GM18909 (cell line): ENCODE measurements around the gene MFN2.
"Not testable (repeated sequence)": the region's sequence is repeated elsewhere in the genome, so short reads cannot be mapped to it uniquely, and the experiment has no call there.

Experiments used
- ATAC-seq: cut with Tn5 transposase; IDR thresholded peaks from one replicate; pipeline ENCODE4 v1.9.1; 2021; ENCODE audit warnings: mild to moderate bottlenecking; ENCODE audit not compliant: unreplicated experiment, poor library complexity

The MFN2 gene

DNA sequence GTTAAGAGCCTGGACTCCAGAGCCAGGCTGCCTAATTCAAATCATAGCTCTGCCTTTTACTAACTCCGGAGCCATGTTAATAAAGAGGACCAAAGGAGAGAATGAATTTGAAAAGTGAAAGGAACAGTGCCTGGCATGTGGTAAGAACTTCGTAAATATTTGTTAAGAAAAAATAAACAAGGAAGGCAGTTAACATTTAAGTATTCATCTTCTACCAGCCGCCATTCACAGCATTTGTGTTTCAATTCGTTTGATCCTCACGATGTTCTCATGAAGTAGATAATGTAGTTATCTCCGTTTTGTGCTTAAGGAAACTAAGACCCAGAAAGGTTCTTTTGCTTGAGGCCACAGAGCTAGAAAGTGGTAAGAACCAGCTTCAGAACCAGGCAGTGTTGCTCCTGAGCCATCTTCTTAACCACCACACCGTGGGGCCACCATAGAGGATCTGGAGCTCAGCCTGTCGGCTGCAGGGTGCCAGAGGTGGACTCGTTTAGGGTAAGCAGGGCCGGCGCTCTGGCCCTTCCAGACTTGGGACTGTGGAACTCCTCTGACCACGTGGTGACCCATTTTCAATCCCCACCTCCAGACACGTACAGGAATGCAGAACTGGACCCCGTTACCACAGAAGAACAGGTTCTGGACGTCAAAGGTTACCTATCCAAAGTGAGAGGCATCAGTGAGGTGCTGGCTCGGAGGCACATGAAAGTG lies 11.9 kb downstream of the MFN2 start:
- ATAC-seq = no peak

DNA sequence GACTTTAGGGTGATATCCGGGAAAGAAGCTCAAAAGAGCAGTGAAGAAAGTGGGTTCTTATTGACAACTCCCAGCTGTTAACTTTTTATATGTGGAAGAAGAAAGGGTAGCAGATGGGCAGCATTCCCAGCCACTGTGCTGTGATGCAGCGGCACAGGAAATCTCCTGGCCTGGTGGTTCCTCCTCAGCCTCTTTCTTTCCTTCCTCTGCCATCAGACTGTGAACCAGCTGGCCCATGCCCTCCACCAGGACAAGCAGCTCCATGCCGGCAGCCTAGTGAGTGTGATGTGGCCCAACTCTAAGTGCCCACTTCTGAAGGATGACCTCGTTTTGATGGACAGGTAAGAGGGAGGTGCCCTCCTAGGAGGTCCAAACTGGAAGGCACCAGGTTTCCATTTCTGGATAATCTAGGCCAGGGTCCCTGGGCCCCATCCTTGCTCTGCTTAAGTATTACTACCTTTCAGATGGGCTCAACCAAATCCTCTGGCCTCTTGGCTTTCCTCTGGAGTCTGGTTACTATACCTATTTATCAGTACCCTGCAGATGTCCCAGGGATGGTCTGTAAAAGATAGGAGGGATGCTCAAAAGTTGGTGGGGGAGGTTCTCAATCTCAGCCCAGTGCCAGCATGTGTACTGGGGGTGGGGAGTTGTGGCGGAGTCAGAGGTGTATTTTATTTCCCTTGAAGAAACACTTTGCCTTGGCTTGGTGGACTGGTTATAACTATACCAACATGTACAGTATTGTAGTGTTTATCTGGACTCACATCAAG lies 17.0 kb downstream of the MFN2 start:
- no peak for ATAC-seq

DNA sequence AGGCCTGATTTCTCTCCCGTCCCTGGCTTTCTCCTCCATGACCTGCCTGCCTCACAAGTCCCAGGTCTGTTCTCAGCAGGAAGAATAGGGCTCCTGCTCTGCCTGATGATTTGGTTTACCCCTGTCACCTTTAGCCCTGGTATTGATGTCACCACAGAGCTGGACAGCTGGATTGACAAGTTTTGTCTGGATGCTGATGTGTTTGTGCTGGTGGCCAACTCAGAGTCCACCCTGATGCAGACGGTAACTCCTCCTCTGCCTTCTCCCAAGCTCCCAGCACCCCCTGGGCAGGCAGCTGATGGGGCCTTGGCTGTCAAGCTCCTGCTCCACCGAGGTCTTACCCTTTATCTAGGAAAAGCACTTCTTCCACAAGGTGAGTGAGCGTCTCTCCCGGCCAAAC lies 18.4 kb downstream of the MFN2 start:
- no peak for ATAC-seq

DNA sequence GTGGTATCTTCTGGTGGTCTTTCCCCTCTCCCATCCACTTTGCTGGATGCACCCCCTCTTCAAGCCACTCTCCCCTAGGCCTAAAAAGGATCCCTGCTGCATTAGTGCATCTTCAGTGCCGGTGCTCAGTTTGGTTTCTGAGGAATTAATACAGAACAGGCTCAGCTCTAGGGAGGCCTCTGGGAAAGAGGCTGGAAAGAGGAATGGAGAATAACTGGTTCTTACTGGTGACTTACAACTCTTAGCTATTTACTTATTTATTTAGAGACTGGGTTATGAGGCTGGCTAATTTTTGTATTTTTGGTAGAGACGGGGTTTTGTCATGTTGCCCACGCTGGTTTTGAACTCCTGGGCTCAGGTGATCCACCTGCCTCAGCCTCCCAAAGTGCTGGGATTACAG lies 19.0 kb downstream of the MFN2 start:
- ATAC-seq = no peak

DNA sequence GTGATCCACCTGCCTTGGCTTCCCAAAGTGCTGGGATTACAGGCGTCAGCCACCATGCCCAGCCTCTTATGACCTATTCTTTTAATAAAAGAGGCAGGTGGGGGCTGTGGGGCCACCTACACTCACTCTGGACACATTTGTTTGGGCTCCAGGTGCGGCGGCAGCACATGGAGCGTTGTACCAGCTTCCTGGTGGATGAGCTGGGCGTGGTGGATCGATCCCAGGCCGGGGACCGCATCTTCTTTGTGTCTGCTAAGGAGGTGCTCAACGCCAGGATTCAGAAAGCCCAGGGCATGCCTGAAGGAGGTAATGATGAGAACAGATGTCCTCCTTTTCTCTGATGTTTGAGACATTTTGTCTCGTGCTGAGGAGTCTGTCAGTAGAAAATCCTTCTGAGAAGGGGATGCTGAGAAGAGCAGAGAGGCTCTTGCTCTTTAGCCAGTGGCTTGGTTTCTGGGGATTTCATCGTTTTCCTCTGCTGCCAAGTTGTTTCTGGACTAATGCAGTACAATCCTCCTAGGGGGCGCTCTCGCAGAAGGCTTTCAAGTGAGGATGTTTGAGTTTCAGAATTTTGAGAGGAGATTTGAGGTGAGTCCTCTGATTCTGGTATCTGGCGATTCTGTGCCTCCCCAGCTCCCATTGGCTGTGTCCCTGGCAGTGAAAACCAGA lies 21.1 kb downstream of the MFN2 start:
- no peak for ATAC-seq

DNA sequence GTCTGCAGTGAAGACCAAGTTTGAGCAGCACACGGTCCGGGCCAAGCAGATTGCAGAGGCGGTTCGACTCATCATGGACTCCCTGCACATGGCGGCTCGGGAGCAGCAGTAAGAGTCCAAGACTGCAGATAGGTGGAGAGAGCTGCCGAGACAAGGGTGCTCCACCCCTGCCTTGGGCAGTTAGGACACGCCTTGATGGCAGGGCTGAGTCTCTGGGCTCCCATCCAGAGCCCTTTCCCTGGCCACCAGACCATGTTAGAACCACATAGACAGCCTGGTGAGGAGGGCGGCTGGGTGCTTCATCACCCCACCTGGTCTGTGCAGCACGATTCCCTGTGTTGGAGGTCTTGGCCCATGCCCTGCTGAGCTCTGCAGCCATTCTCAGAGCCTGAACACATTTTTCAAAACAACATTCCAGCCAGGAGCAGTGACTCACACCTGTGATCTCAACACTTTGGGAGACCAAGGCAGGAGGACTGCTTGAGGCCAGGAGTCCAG lies 21.8 kb downstream of the MFN2 start:
- ATAC-seq = no peak

DNA sequence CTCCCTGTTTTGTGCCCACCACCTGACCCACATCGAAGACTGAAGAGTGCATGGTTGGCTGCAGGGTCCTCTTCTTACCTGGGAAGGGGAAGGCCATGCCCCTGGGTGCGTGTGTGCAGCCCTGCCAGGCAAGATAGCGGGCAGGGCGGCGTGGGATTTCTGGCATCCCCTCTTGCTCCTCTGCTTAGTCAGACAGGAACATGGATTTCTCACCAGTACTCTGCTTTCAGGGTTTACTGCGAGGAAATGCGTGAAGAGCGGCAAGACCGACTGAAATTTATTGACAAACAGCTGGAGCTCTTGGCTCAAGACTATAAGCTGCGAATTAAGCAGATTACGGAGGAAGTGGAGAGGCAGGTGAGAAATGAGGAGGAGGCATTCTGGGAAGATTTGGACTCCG lies 23.5 kb downstream of the MFN2 start:
- no peak for ATAC-seq

DNA sequence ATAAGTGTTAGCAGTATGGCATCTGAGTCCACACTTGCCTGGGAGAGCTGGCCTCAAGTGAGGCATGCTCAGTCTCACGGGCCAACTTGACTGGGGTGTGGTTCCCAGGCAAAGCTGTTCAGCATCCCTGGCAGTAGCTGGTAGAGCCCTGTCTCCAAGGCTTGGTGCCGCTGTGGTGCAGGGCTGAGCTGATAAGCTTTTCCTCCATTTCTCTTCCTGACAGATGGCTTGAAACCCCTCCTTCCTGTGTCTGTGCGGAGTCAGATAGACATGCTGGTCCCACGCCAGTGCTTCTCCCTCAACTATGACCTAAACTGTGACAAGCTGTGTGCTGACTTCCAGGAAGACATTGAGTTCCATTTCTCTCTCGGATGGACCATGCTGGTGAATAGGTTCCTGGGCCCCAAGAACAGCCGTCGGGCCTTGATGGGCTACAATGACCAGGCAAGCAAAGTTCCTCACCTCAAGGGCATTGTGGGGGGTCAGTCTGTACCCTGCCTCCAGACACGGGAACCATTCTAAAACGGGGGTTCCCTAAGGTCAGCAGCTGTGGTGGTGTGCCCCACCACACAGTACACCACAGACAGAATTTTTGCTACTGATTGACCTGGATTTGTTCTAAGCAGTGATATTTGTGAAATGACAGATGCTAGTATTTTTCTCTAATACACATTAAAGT lies 25.4 kb downstream of the MFN2 start:
- no peak for ATAC-seq

DNA sequence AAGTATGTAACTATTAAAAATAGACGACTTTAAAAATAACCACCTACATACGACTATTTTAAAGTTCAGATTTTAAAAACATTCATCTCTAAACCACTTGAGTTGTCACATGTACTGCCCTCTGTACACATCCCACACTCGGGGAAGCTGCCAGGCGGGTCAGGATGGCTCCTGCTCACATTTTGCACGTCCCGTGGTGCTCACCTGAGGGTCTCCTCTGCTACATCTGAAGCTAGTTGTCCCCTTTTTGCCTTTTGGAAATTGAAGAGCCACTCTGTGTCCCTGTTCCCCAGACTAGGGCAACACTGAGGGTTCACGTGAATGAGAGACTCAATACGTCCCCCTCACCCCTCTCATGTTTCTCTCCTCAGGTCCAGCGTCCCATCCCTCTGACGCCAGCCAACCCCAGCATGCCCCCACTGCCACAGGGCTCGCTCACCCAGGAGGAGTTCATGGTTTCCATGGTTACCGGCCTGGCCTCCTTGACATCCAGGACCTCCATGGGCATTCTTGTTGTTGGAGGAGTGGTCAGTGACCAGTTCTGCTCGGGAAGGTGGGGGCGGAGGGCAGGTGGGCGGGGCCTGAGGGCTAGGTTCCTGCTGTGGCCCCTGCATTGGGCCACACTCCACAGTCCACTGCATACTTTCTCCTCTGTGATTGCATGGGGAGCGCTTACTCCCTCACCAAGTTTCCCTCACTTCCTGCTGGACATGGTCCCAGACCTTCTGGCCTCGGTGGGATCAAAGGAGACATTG lies 26.1 kb downstream of the MFN2 start:
- ATAC-seq = no peak

DNA sequence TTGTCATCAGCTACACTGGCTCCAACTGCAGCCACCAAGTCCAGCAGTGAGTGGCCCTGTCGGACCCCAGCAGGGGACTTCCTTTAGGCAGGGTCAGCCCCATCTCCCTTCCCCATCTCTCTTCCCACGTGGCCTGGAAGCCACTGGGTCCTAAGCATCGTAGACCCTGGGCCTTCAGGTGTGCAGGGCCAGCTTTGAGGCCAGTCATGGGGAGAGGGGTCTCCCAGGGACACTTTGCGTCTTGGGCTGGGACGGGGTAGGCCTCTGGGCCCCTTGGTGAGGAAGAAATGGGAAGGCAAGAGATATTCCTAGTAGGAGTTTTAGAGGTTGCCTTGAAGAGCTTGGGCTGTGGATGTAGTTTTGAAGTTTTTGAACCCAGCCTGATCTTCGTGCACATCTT lies 27.0 kb downstream of the MFN2 start:
- ATAC-seq = no peak

DNA sequence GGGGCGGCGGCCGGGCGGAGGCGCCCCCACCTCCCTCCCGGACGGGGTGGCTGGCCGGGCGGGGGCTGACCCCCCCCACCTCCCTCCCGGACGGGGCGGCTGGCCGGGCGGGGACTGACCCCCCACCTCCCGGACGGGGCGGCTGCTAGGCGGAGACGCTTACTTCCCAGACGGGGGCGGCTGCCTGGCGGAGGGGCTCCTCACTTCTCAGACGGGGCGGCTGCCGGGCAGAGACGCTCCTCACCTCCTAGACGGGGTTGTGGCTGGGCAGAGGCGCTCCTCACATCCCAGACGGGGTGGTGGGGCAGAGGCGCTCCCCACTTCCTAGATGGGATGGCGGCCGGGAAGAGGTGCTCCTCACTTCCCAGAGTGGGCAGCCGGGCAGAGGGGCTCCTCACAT lies 28.1 kb downstream of the MFN2 start:
- not testable (repeated sequence) for ATAC-seq

DNA sequence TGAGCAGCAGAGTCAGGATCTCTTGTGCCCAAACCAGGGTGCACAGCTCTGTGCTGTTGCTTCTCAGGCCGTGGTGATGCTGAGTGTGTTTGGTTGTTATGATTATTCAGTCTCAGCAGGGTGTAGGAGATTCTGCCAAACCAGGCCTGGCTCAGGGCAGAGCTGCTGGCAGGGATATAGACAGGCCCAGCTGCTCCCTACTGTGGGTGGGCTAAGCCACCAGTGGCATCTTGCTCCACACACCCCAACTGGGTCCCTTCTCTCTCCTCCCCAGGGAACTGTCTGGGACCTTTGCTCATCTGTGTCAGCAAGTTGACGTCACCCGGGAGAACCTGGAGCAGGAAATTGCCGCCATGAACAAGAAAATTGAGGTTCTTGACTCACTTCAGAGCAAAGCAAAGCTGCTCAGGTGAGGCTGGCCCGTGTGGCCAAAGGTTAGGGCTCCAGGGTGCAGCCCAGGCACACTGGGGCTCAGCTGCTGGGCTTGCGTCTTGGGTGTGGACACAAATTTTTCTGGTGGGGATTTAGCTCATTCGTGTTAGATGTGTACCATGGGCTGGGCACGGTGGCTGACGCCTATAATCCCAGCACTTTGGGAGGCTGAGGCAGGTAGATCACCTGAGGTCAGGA lies 29.2 kb downstream of the MFN2 start:
- no peak for ATAC-seq

DNA sequence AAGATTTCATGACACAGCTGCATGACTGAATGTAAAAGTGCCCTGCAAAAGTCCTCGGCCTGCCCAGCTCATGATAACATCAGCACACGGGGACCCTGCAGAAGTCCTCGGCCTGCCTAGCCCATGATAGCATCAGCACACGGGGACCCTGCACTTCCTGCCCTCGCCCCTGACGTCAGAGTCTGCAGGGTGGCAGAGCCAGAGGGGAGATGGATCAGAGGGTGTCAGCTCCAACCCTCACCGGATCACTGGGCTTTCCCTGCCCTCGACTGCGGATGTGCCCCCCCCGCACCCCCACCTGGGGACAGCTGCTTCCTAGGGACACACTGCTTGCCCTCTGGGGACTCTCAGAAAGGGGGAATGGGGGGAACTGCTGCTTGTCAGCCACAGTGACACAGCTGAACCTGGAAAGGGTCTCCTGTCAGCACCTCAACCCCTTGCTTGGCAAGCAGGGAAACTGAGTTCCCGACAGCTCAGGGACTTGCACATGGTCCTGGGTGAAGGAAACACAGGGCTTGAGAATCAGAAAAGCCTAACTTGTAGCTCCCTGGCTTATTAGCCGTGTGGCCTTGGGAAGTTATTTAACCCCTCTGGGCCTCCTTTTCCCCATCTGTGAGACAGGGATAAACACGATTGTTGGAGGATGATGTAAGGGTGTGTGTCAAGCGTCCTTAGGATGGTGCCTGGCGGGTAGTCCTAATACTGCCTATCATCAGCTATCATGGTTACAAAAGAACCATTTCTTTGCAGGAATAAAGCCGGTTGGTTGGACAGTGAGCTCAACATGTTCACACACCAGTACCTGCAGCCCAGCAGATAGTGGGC lies 30.7 kb downstream of the MFN2 start:
- no peak for ATAC-seq

DNA sequence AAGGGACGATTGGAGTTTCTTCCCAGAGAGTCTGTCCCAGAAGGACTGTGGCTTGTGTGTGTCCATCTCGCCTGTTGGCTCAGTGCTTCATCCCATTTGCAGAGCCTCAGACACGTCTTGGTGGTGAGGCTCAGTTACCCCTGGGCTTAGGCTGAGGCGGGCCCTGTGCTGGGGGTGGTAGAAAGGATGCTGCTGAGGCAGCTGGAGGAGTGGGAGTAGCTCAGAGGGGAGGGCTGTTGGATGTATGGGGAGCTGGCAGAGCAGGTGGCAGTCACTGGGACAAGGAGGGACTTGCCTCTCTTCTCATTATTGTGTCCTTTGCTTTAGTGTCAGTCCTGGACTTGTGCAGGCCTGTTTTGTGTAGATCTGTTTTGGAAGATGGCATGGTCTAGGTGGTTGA lies 31.8 kb downstream of the MFN2 start:
- no peak for ATAC-seq

DNA sequence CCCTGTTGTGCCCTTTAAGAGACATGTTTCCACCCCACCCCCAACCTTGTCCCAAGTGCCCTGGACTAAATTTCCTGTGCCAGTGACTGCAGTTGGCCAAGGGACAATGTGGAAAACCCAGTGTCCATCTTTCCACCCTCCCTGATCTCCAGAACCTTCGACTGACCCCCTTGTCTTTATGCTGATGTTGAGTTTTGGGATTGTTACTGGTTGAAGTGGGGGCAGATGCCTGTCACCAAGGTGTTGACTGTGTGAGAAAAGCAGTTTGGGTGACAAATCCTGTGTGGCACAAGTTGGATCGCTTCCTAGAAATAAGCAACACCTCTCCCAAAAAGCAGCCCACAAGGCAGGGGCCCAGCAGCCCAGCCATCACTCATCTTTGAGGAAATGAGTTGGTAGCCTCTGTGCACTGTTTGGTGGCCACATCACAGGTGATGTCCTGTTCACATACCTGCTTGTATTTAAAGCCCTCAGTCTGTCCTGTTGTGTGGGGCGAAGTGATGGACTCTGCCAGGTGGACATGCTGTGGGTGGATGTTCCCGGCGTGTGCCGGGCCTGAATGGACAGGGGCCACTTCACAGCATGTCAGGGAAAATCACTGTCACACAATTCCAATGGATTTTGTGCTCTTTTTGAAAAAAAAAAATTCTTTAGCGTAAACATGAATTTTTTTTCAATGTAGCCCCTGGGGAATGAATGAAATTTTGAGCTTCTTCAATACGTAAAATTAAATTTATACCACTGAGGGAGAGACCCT lies 32.5 kb downstream of the MFN2 start:
- ATAC-seq = no peak

DNA sequence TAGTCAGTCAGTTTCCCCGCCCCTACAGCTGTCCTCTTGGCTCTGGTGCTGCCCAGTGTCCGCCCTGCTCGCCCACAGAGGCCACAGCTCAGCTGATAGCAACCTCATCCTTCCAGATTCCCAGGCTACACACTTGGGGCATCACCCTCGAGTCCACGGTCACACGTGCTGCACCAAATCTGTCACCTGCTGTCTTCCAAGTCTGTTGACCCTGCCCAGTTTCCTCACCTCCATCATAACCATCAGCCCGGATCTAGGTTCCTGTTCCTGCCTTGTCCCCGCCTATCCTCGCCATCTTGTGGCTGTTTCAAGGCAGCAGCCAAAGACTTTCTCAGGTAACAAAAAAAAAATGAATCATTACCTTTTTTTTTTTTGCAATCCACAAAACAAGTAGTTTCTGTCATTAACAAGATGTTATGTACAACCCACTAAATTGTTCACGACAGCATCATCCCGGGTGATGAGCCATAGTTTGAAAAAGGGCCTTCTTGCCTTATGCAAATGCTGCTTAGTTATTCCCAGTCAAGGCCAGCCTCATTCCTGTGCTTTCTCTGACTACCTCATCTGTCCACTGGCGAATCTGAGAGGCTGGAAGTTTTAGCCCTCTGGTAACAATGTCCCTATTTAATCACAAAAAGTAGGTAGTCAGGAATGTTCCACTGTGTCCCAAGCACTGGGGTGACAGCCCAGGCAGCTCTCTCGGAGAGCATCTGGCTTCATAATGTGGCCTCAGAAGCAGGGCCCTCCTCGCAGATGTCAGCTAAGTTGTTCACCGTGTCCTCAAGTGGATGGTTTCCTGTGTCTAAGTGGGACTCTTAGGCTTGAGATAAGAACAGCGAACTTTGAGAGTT lies 34.1 kb downstream of the MFN2 start:
- no peak for ATAC-seq

DNA sequence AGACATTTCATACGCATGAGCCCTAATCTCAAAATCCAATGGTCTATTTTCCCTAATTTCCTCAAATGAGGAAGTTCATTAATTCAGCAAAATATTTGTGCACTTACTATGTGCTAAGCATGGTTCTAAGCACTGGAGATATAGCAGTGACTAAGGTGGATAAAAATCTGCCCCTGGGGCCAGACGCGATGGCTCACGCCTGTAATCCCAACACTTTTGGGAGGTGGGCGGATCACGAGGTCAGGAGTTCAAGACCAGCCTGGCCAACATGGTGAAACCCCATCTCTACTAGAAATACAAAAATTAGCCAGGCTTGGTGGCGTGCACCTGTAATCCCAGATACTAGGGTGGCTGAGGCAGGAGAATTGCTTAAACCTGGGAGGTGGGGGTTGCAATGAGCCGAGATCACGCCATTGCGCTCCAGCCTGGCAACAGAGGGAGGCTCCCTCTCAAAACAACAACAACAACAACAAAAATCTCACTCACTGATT lies 34.8 kb downstream of the MFN2 start:
- ATAC-seq = no peak
